Measurements from ENCODE around the gene WDR54.
"Not testable (repeated sequence)": the region's sequence is repeated elsewhere in the genome, so short reads cannot be mapped to it uniquely, and the experiment has no call there.

Gene WDR54

GRCh38 chr2:74407682-74408081 is 13.8 kb upstream of the WDR54 start:
- no peak for DNase-seq (ENCODE audit: low read depth)

- DNase-seq (ENCODE audit: low read depth) = no peak
Measured at GRCh38 chr2:74413001-74413698, 8.4 kb upstream of the WDR54 start.

DNA sequence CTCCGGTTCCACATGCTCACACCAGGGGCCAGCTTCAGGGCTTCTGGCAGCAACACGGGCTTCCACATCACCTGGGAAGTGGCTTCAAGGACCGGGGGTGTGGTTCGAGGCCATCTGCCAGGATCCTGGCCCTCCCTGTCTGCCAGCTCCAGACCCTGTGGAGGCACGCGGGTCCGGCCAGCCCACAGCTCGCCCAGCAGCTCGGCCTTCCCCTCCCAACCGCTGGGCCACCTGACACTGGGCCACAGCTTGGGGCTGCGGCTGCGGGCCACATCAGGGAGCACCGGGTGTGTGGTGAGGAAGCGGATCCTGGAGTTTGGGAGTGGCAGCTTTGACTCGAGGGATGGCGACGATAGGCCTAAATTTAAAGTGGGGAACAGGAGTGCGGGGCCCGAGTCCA is 7.1 kb upstream of the WDR54 start:
- no peak for DNase-seq (ENCODE audit: low read depth)

GRCh38 chr2:74414881-74415761 is 6.4 kb upstream of the WDR54 start:
- DNase-seq (ENCODE audit: low read depth) = peak; percentile 41

DNA sequence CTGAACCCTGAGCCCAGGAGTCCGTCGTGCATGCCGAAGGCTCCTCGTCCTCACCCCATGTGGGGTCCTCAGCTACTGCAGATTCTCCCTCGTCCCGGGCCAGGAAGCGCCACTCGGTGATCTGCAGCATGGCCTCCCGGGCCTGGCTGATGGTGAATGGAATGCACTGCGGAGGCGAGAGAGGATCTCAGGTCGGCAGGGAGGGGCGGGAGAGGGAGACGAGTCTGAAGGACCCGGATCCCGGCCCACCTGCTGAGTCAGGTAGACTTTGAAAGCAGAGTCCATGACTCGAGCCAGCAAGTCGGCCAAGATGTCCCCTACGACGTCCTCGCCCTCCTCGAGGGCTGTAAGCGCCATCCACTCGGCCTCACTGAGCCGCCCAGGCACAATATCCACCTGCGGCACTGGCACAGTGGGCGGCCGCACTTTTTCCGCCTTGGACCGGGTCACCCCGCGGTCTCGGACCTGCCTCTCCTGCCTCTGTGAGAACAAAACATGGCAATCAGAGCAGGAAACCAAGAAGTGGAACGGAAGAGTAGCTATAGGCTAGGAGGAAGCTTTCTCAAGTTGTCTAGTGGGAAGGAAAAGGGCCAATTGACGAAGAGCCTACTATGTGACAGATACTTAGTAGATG is 5.7 kb upstream of the WDR54 start:
- DNase-seq (ENCODE audit: low read depth) = no peak

- no peak for DNase-seq (ENCODE audit: low read depth)
Measured at GRCh38 chr2:74416778-74417177, 4.8 kb upstream of the WDR54 start.

DNA sequence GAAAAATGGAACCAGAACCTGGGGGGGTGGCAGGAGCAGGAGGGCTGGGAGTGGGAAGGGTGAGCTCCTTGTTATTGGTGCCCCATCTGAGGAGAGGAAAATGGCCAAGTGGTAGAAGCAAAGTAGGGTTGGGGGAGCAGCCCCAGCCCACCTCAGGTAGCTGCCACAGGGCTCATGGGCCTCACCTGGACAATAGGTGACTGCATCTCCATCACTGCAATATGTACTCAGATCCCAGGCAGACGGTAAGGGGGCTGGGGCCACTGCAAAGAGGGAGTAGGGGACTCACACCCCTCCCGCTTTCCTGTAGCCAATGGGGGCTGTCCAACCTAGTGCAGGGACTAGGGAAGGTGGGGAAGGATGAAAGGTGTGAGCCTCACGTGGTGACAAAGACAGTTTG is 4.3 kb upstream of the WDR54 start:
- no peak for DNase-seq (ENCODE audit: low read depth)

DNA sequence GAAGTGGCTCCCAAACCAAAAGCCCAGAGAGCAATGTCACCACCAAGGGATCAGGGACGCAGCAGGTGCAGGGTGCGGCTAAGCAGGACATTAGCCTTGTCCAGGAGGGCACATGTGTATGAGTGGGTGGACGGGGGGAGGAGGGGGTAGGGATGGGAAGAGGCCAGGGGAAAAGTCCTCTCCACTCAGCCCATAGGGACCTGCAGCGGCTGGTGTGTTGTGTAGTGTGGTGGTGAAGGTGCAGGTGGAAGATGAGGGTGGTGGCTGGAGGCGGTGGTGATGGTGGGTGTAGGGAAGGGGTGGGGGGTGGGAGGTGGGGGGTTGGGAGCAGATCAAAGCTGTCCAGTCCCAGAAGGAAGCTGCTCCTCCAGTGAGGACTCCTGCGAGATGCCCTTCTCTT is 3.8 kb upstream of the WDR54 start:
- DNase-seq (ENCODE audit: low read depth) = no peak

DNA sequence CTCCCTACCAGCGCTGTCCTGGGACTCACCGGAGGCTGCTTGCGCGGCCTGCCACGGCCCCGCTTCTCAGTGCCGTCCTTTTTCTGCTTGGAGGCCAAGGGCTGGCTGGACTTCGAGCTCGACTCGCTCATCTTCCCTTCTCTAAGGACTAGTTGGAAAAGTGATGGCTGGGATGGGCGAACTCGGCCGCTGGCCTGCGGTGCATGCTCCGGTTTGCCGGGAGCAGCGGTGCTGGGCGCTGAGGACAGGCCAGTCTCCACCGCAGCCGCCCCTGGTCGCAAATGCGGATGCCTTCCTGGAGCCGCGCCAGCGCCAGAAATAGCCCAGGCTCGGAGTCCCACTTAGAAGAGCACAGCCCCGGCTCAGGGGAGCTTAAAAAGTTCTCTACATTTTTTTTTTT is 3.2 kb upstream of the WDR54 start:
- DNase-seq (ENCODE audit: low read depth) = no peak

DNA sequence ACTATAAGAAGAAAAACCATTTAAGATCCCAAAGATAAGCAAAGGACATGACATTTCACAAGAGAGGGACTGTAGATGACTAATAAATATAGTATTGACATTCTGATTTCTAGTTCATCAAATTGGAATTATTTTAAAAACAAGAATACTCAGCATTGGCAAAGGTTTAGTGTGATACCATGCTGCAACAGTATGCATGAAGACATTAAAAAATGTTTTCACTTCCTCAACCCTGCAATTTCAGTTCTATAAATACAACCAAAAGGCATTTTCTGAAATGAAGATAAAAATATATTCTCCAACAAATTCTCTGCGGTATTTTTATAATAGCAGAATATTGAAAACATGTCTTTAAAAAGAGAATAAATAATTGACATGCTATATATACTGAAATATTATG is 2.2 kb upstream of the WDR54 start:
- no peak for DNase-seq (ENCODE audit: low read depth)

DNA sequence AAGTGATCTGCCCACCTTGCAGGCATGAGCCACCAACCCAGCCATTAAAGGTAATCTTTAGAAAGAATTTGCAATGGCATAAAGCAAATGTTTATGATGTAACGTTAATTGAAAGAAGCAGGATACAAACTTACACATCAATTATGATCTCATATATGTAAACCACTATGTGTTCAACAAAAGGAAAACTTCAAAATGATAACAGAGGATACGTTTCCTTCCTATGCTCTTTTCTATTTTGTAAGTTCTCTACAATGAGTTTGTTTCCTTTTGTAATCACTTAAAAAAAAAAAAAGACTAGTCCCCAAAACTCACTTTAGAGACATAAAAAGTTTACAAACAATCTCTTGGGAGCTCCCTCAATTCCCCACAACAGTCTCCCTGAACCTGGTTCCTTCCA is 1.5 kb upstream of the WDR54 start:
- DNase-seq (ENCODE audit: low read depth) = no peak

- not testable (repeated sequence) for DNase-seq (ENCODE audit: low read depth)
Measured at GRCh38 chr2:74420443-74421103, 957 bp upstream of the WDR54 start.

- DNase-seq (ENCODE audit: low read depth) = no peak
Measured at GRCh38 chr2:74423231-74424095, 1.9 kb downstream of the WDR54 start.

- peak; percentile 17 for DNase-seq (ENCODE audit: low read depth)
Measured at GRCh38 chr2:74424139-74424992, 2.8 kb downstream of the WDR54 start.

GRCh38 chr2:74424995-74425406 is 3.5 kb downstream of the WDR54 start:
- DNase-seq (ENCODE audit: low read depth) = no peak

DNA sequence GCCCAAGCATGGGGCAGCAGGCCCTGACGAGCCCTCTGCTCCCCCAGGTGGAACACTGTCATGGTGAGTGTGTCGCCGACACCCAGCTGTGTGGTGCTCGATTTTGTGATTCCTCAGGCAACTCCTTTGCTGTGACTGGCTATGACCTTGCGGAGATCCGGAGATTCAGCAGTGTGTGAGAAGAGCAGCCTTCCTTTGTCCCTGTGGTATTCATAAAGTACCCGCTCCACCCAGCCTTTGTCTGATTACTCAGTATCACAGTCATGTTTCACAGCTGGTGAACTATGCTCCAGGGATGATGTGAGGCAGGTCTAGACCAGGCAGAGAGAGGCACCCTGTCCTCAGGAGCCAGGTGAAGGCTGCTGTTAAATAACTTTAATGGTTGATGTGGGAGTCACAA is 4.0 kb downstream of the WDR54 start:
- DNase-seq (ENCODE audit: low read depth) = no peak

GRCh38 chr2:74426181-74426758 is 4.7 kb downstream of the WDR54 start:
- no peak for DNase-seq (ENCODE audit: low read depth)

GRCh38 chr2:74427551-74427950 is 6.0 kb downstream of the WDR54 start:
- DNase-seq (ENCODE audit: low read depth) = no peak

- DNase-seq (ENCODE audit: low read depth) = no peak
Measured at GRCh38 chr2:74428675-74429074, 7.1 kb downstream of the WDR54 start.
